SK-N-SH treated with all-trans-retinoic acid at 6 μM for 48 hours (cell line): ENCODE data around the gene ARID1B.

Experiments
- ARNTL ChIP-seq: fragments of 450-650 bp; formaldehyde crosslinking; IDR thresholded peaks from 2 replicates; pipeline ENCODE4 v1.5.0; 2020; ENCODE audit warnings: low read depth, mild to moderate bottlenecking, moderate library complexity, borderline replicate concordance
- BACH2 ChIP-seq: fragments of 250-450 bp; sonication (Bioruptor Pico); IDR thresholded peaks from 2 replicates; pipeline ENCODE4 v1.9.0; 2021; ENCODE audit warnings: mild to moderate bottlenecking, borderline replicate concordance
- CREB5 ChIP-seq: fragments of 250-450 bp; sonication (Bioruptor Pico); IDR thresholded peaks from 2 replicates; pipeline ENCODE4 v1.5.1; 2020; ENCODE audit warnings: low read depth, mild to moderate bottlenecking, moderate library complexity
- ISL1 ChIP-seq: fragments of 250-450 bp; sonication (Bioruptor Pico); IDR thresholded peaks from 2 replicates; pipeline ENCODE4 v2.1.2; 2022; ENCODE audit warnings: mild to moderate bottlenecking, moderate library complexity
- OSR1 ChIP-seq: fragments of 250-450 bp; sonication (Bioruptor Pico); IDR thresholded peaks from 2 replicates; pipeline ENCODE4 v1.8.0; 2022; ENCODE audit warnings: moderate library complexity, mild to moderate bottlenecking, inconsistent platforms
- PATZ1 ChIP-seq: fragments of 250-450 bp; sonication (Bioruptor Pico); IDR thresholded peaks from 2 replicates; pipeline ENCODE4 v1.8.0; 2020; ENCODE audit warnings: mild to moderate bottlenecking, moderate library complexity, borderline replicate concordance
- POU6F1 ChIP-seq: fragments of 250-450 bp; sonication (Bioruptor Pico); IDR thresholded peaks from 2 replicates; pipeline ENCODE4 v1.8.0; 2021; ENCODE audit warnings: low read depth, mild to moderate bottlenecking, moderate library complexity, borderline replicate concordance
- TSHZ2 ChIP-seq: fragments of 250-450 bp; sonication (Bioruptor Pico); IDR thresholded peaks from 2 replicates; pipeline ENCODE4 v1.5.0; 2020; ENCODE audit warnings: mild to moderate bottlenecking, moderate library complexity
- ZC3H10 ChIP-seq: fragments of 250-450 bp; sonication (Bioruptor Pico); IDR thresholded peaks from 2 replicates; pipeline ENCODE4 v1.5.1; 2021; ENCODE audit warnings: mild to moderate bottlenecking, moderate library complexity
- ZFP3 ChIP-seq: fragments of 250-450 bp; sonication (Bioruptor Pico); IDR thresholded peaks from 2 replicates; pipeline ENCODE4 v1.5.0; 2020; ENCODE audit warnings: mild to moderate bottlenecking, moderate library complexity

GRCh38 chr6:157095084-157095483 is 317.9 kb downstream of the ARID1B start:
- TF ChIP-seq TSHZ2 (CRISPR knock-in tag) (no peak), PATZ1 (CRISPR knock-in tag) (no peak), ISL1 (no peak), ZC3H10 (CRISPR knock-in tag) (no peak), BACH2 (CRISPR knock-in tag) (no peak), ZFP3 (CRISPR knock-in tag) (no peak), OSR1 (CRISPR knock-in tag) (no peak), ARNTL (no peak), CREB5 (CRISPR knock-in tag) (no peak), POU6F1 (no peak)
